Retinal pigment epithelial cell (primary cell): Measurements from ENCODE around the gene DES.

Experiments used
- DNase-seq: peaks from one replicate; pipeline ENCODE4 v3.0.0-alpha.2; 2010; ENCODE audit warnings: low read depth
- H3K4me3 ChIP-seq: 2 replicates; pipeline ENCODE4 v1.5.1; 2011; ENCODE audit warnings: mild to moderate bottlenecking, low read length, control low read depth, moderate library complexity
- TF ChIP-seq, protein P1 (sequence below): conservative IDR thresholded peaks from 2 replicates; pipeline ENCODE4 v1.5.1; 2011; ENCODE audit warnings: low read depth, low read length, control low read depth, inconsistent platforms

DES gene

DNA sequence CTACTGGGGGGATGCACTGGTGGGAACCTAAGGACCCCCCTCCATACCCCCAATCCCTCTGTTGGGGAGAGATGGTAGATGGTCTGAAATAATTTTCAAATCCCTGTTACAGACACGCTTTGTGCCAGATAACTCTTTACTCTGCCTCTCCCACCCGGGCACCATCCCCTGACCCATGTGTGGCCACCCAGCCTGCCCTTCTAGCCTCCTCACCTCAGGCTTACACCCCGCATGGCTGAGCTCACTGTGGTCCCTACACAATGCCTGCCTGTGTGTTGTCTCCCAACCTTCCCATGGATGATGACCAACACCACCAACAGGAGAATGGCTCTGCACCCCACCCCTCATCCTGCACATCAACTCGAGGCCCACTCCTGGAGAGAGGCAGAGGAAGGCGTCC is 31.4 kb downstream of the DES start:
- TF ChIP-seq, protein P1, sequence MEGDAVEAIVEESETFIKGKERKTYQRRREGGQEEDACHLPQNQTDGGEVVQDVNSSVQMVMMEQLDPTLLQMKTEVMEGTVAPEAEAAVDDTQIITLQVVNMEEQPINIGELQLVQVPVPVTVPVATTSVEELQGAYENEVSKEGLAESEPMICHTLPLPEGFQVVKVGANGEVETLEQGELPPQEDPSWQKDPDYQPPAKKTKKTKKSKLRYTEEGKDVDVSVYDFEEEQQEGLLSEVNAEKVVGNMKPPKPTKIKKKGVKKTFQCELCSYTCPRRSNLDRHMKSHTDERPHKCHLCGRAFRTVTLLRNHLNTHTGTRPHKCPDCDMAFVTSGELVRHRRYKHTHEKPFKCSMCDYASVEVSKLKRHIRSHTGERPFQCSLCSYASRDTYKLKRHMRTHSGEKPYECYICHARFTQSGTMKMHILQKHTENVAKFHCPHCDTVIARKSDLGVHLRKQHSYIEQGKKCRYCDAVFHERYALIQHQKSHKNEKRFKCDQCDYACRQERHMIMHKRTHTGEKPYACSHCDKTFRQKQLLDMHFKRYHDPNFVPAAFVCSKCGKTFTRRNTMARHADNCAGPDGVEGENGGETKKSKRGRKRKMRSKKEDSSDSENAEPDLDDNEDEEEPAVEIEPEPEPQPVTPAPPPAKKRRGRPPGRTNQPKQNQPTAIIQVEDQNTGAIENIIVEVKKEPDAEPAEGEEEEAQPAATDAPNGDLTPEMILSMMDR = no peak
- no peak for DNase-seq
- H3K4me3 ChIP-seq = no peak overlapping the region

- TF ChIP-seq, protein P1 = no peak
- DNase-seq = no peak
- H3K4me3 ChIP-seq = no peak overlapping the region
These were observed 33.6 kb downstream of the DES start for GRCh38 chr2:219451661-219452360.

- TF ChIP-seq, protein P1 = no peak
- DNase-seq = no peak
- no peak overlapping the region for H3K4me3 ChIP-seq
These were observed 34.5 kb downstream of the DES start for GRCh38 chr2:219452361-219453317.

GRCh38 chr2:219453671-219454590 is 35.8 kb downstream of the DES start:
- TF ChIP-seq, protein P1 = no peak
- no peak overlapping the region for H3K4me3 ChIP-seq
- no peak for DNase-seq

GRCh38 chr2:219455581-219455980 is 37.4 kb downstream of the DES start:
- TF ChIP-seq, protein P1 = no peak
- no peak overlapping the region for H3K4me3 ChIP-seq
- no peak for DNase-seq

GRCh38 chr2:219457784-219458369 is 39.7 kb downstream of the DES start:
- DNase-seq = no peak

More at GRCh38 chr2:219457784-219458369, 39.7 kb downstream of the DES start:
- no peak overlapping the region for H3K4me3 ChIP-seq
- TF ChIP-seq, protein P1 = peak; percentile 11
